ENCODE results near the gene ZNF280C.

The ZNF280C gene

GRCh38 chrX:130176354-130176776 is 92.3 kb downstream of the ZNF280C start:
- no peak for DNase-seq

GRCh38 chrX:130174937-130175336 is 93.8 kb downstream of the ZNF280C start:
- no peak for DNase-seq

GRCh38 chrX:130174045-130174704 is 94.5 kb downstream of the ZNF280C start:
- no peak for DNase-seq

- peak; percentile 27 for DNase-seq
Observed at GRCh38 chrX:130173190-130173895, 95.4 kb downstream of the ZNF280C start.

- no peak for DNase-seq
Observed at GRCh38 chrX:130172127-130172845, 96.4 kb downstream of the ZNF280C start.

- peak; percentile 51 for DNase-seq
Observed at GRCh38 chrX:130171446-130172126, 97.1 kb downstream of the ZNF280C start, which contains the start of gene RAB33A. Gene RAB33A, plus strand, starts transcription at chrX:130171962. Its CDS starts 101 bp downstream, at chrX:130172063.

GRCh38 chrX:130170752-130171445 is 97.8 kb downstream of the ZNF280C start:
- DNase-seq = peak; percentile 73

- no peak for DNase-seq
Observed at GRCh38 chrX:130167040-130167439, 101.7 kb downstream of the ZNF280C start.

- DNase-seq = no peak
Observed at GRCh38 chrX:130166503-130166777, 102.3 kb downstream of the ZNF280C start.

- DNase-seq = peak; percentile 91
Observed at GRCh38 chrX:130165703-130166502, 102.8 kb downstream of the ZNF280C start, which contains the start of gene AIFM1. Gene AIFM1, minus strand, starts transcription at chrX:130165841. Its CDS starts 185 bp downstream, at chrX:130165656.

GRCh38 chrX:130165181-130165702 is 103.5 kb downstream of the ZNF280C start:
- no peak for DNase-seq

GRCh38 chrX:130163398-130163797 is 105.3 kb downstream of the ZNF280C start:
- no peak for DNase-seq

- no peak for DNase-seq
Observed at GRCh38 chrX:130162094-130162735, 106.5 kb downstream of the ZNF280C start.

GRCh38 chrX:130159776-130160175 is 108.9 kb downstream of the ZNF280C start:
- no peak for DNase-seq

- no peak for DNase-seq
Observed at GRCh38 chrX:130158311-130158710, 110.4 kb downstream of the ZNF280C start.

GRCh38 chrX:130155564-130155963 is 113.1 kb downstream of the ZNF280C start:
- no peak for DNase-seq
